Common myeloid progenitor, CD34-positive (primary cell): ENCODE results near the gene DNAAF3.

Source experiments
- CTCF ChIA-PET: fragments of 350-600 bp; sonication (Branson Sonifier 250); formaldehyde crosslinking; loops from one replicate; lab custom pipeline; 2021; ENCODE audit warnings: antibody characterized with exemption; lab: Charles Lee
- POLR2A ChIA-PET: fragments of 350-600 bp; sonication (Branson Sonifier 250); formaldehyde crosslinking; loops from one replicate; lab custom pipeline; 2021; ENCODE audit warnings: antibody characterized with exemption; lab: Charles Lee
- DNase-seq, 3 donors: peaks; one replicate each; pipeline versions ENCODE4 v3.0.0 to v3.0.0-alpha.2; 2013
- H3K27ac ChIP-seq, 2 experiments: 1 replicate in 1 of 2; 2 replicates in 1 of 2; pipeline ENCODE4 v1.7.0; 2013; ENCODE audit warnings: inconsistent platforms in 2 of 2, low read length in 2 of 2, mild to moderate bottlenecking in 2 of 2, low read depth in 1 of 2, moderate library complexity in 1 of 2; ENCODE audit not compliant: severe bottlenecking in 2 of 2, insufficient read depth in 1 of 2, poor library complexity in 1 of 2
- H3K27me3 ChIP-seq, 5 experiments: replicated peaks in 2 of 5; 1 replicate in 3 of 5; 2 replicates in 2 of 5; pipeline versions ENCODE4 v1.6.1 to v1.7.0; 2013; ENCODE audit warnings: low read length in 4 of 5, mild to moderate bottlenecking in 2 of 5, moderate library complexity in 2 of 5, inconsistent platforms in 1 of 5; ENCODE audit not compliant: insufficient read depth in 5 of 5, control insufficient read depth in 4 of 5
- H3K36me3 ChIP-seq, 4 experiments: 1 replicate in 2 of 4; 2 replicates in 2 of 4; pipeline versions ENCODE4 v1.6.1 to v1.7.0; 2013; ENCODE audit warnings: low read length in 3 of 4, control low read depth in 1 of 4, mild to moderate bottlenecking in 1 of 4; ENCODE audit not compliant: control insufficient read depth in 4 of 4, insufficient read depth in 4 of 4
- H3K4me1 ChIP-seq, 4 experiments: 1 replicate in 3 of 4; 2 replicates in 1 of 4; pipeline versions ENCODE4 v1.6.1 to v1.7.1; 2013; ENCODE audit warnings: low read length in 3 of 4, mild to moderate bottlenecking in 3 of 4, control low read depth in 1 of 4, inconsistent platforms in 1 of 4, moderate library complexity in 1 of 4; ENCODE audit not compliant: control insufficient read depth in 4 of 4, insufficient read depth in 4 of 4; ENCODE audit errors: control extremely low read depth in 1 of 4
- H3K4me3 ChIP-seq, 7 experiments: 1 replicate in 4 of 7; 2 replicates in 3 of 7; pipeline versions ENCODE4 v1.5.1 to v1.7.0; 2013; ENCODE audit warnings: mild to moderate bottlenecking in 7 of 7, low read length in 6 of 7, moderate library complexity in 6 of 7, inconsistent platforms in 2 of 7, low read depth in 2 of 7, control low read depth in 1 of 7; ENCODE audit not compliant: insufficient read depth in 4 of 7, control insufficient read depth in 1 of 7; ENCODE audit errors: extremely low read depth in 1 of 7
- H3K9me3 ChIP-seq, 5 experiments: 1 replicate in 4 of 5; 2 replicates in 1 of 5; pipeline versions ENCODE4 v1.6.1 to v1.7.1; 2013; ENCODE audit warnings: low read length in 4 of 5, mild to moderate bottlenecking in 2 of 5, inconsistent platforms in 1 of 5, low read depth in 1 of 5, moderate library complexity in 1 of 5; ENCODE audit not compliant: control insufficient read depth in 4 of 5, insufficient read depth in 2 of 5; ENCODE audit errors: control extremely low read depth in 1 of 5
- WGBS: methylation state at CpG from one replicate; pipeline ENCODE4 v1.1.5; 2013; ENCODE audit not compliant: insufficient coverage; 5-methylcytosine and 5-hydroxymethylcytosine counted together

Gene DNAAF3

DNA sequence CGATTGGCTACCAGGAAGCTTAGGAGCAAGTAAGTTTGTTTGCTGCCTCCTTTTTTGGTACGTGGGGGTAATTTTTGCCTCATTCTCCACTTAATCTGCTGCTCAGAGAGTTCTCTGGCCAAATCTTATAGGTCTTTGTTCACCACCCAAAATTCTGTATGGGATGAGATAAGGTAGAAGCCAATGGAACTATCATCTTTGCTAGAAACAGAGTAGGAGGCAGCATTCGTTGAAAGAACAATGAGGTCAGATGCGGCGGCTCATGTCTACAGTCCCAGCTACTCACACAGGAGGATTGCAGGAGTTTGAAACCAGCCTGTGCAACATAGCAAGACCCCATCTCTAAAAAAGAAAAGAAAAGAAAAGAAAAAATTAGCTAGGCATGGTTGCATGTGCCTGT, 5.0 kb upstream of the DNAAF3 start:
- ChIA-PET CTCF (interaction anchor here (1.0 kb wide), 1 partner anchor 11 kb away, joined by 3 read pairs; no protein-coding TSS in a partner anchor), POLR2A (no interaction called here)
- 82% methylated on average over 2 of the region's 5 CpGs for WGBS

DNA sequence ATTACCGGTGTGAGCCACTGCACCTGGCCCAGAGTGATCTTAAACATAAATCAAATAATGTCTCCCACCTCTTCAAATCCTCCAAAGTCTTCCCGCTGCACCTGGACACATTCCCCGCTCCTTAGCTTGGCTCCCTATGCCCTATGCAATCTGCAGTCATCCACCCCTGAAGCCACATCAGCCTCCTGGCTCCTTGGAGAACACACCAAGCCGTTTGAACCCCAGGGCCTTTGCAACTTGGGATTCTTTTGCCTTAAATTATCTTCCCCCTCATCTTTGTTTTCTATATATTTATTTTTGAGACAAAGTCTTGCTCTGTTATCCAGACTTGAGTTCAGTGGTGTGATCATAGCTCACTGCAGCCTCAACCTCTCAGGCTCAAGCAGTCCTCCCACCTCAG, 2.7 kb upstream of the DNAAF3 start:
- H3K27me3 ChIP-seq = peaks cover 0 to 47% (median 11%) of the 10 kb centered on the region in 5 experiments
- ChIA-PET CTCF (interaction anchor here (1.3 kb wide), 1 partner anchor 288 kb away, joined by 3 read pairs; no protein-coding TSS in a partner anchor), POLR2A (no interaction called here)
- H3K4me1 ChIP-seq = peaks cover 0 to 29% (median 24%) of the 10 kb centered on the region in 4 experiments
- WGBS = 84% methylated on average over 3 of the region's 4 CpGs
- H3K36me3 ChIP-seq = no peaks in the 10 kb centered on the region
- H3K27ac ChIP-seq = no peak overlapping the region
- no peak overlapping the region for H3K4me3 ChIP-seq
- no peaks in the 10 kb centered on the region for H3K9me3 ChIP-seq
- no peak for DNase-seq

More for the DNA sequence above, 5.0 kb upstream of the DNAAF3 start:
- Histone ChIP-seq H3K9me3 (peaks cover 0 to 11% (median 0%) of the 10 kb centered on the region in 5 experiments), H3K27ac (no peak overlapping the region), H3K4me1 (peaks cover 0 to 25% (median 18%) of the 10 kb centered on the region in 4 experiments), H3K27me3 (peaks cover 3 to 70% (median 30%) of the 10 kb centered on the region in 5 experiments), H3K4me3 (no peak overlapping the region), H3K36me3 (no peaks in the 10 kb centered on the region)
- DNase-seq = no peak

GRCh38 chr19:55165952-55166529, 372 bp downstream of the DNAAF3 start:
- H3K27me3 ChIP-seq = peaks cover 2 to 40% (median 9%) of the 10 kb centered on the region in 5 experiments

GRCh38 chr19:55161571-55162322, 4.7 kb downstream of the DNAAF3 start:
- POLR2A ChIA-PET = no interaction called here
- DNase-seq = no peak

More at GRCh38 chr19:55165952-55166529, 372 bp downstream of the DNAAF3 start:
- peak; percentile 95 to 97 (median 96) for DNase-seq
- no peaks in the 10 kb centered on the region for H3K9me3 ChIP-seq
- no peak overlapping the region for H3K27ac ChIP-seq
- ChIA-PET POLR2A (interaction anchor here (0.6 kb wide), 1 partner anchor 975 kb away, joined by 4 read pairs; no protein-coding TSS in a partner anchor), CTCF (interaction anchor here (1.0 to 3.4 kb wide), 6 partner anchors 12 to 285 kb away, joined by 3 to 31 read pairs (median 4); partner anchors contain the start of gene SYT5)
- H3K36me3 ChIP-seq = no peaks in the 10 kb centered on the region
- H3K4me3 ChIP-seq = peak overlapping the region; percentile 44 to 84 (median 67)
- H3K4me1 ChIP-seq = peaks cover 0 to 17% (median 15%) of the 10 kb centered on the region in 4 experiments
- 1% methylated on average over 28 of the region's 34 CpGs for WGBS

GRCh38 chr19:55160986-55161365, 5.4 kb downstream of the DNAAF3 start:
- no peak for DNase-seq
- Histone ChIP-seq H3K4me1 (peaks cover 0 to 27% (median 17%) of the 10 kb centered on the region in 4 experiments), H3K27ac (no peak overlapping the region), H3K4me3 (no peak overlapping the region), H3K36me3 (no peaks in the 10 kb centered on the region), H3K27me3 (peaks cover 2 to 51% (median 11%) of the 10 kb centered on the region in 5 experiments), H3K9me3 (no peaks in the 10 kb centered on the region)
- ChIA-PET POLR2A (interaction anchor here (1.7 kb wide), 1 partner anchor 19 kb away, joined by 8 read pairs; no protein-coding TSS in a partner anchor), CTCF (interaction anchor here (0.7 to 4.1 kb wide), 8 partner anchors 10 to 507 kb away, joined by 3 to 35 read pairs (median 4); partner anchors contain the start of gene TNNT1)
- 11% methylated on average over 21 of the region's 32 CpGs for WGBS

More at GRCh38 chr19:55161571-55162322, 4.7 kb downstream of the DNAAF3 start:
- H3K27me3 ChIP-seq = peaks cover 2 to 44% (median 9%) of the 10 kb centered on the region in 5 experiments
- 25% methylated on average over 45 of the region's 61 CpGs for WGBS
- CTCF ChIA-PET = interaction anchor here (4.1 kb wide), 1 partner anchor 19 kb away, joined by 35 read pairs; no protein-coding TSS in a partner anchor
- H3K27ac ChIP-seq = no peak overlapping the region
- no peaks in the 10 kb centered on the region for H3K36me3 ChIP-seq
- H3K9me3 ChIP-seq = no peaks in the 10 kb centered on the region
- H3K4me1 ChIP-seq = peaks cover 0 to 22% (median 16%) of the 10 kb centered on the region in 4 experiments
- H3K4me3 ChIP-seq = no peak overlapping the region

- POLR2A ChIA-PET = interaction anchor here (1.7 kb wide), 1 partner anchor 19 kb away, joined by 8 read pairs; no protein-coding TSS in a partner anchor
- peaks cover 0 to 27% (median 14%) of the 10 kb centered on the region in 4 experiments for H3K4me1 ChIP-seq
- peaks cover 2 to 53% (median 12%) of the 10 kb centered on the region in 5 experiments for H3K27me3 ChIP-seq
- CTCF ChIA-PET = interaction anchor here (0.6 to 4.1 kb wide), 18 partner anchors 9 to 506 kb away, joined by 3 to 35 read pairs (median 4); partner anchors contain the start of genes SYT5 and TNNT1
- no peaks in the 10 kb centered on the region for H3K36me3 ChIP-seq
- 12% methylated on average over 9 of the region's 33 CpGs for WGBS
- peak; percentile 88 to 92 (median 90) for DNase-seq
- H3K4me3 ChIP-seq = peak overlapping the region in 1 of 7 experiments; percentile 4
- no peaks in the 10 kb centered on the region for H3K9me3 ChIP-seq
- H3K27ac ChIP-seq = no peak overlapping the region
These were observed 6.1 kb downstream of the DNAAF3 start for GRCh38 chr19:55160128-55160985.
